NCI-H2171 treated with DMSO at 0.1 percent for 48 hours (cell line): ENCODE results near the gene PPP6R2.

Experiments
- DNase-seq: peaks from one replicate; lab custom pipeline; 2025; lab: John Stamatoyannopoulos, UW

Gene PPP6R2

GRCh38 chr22:50306753-50307749, 36.1 kb upstream of the PPP6R2 start, which contains the start of gene PLXNB2:
TSS of gene PLXNB2 (minus strand) at chr22:50307646. CDS start at chr22:50290584, 17,062 bp downstream.
- peak; percentile 74 for DNase-seq

DNA sequence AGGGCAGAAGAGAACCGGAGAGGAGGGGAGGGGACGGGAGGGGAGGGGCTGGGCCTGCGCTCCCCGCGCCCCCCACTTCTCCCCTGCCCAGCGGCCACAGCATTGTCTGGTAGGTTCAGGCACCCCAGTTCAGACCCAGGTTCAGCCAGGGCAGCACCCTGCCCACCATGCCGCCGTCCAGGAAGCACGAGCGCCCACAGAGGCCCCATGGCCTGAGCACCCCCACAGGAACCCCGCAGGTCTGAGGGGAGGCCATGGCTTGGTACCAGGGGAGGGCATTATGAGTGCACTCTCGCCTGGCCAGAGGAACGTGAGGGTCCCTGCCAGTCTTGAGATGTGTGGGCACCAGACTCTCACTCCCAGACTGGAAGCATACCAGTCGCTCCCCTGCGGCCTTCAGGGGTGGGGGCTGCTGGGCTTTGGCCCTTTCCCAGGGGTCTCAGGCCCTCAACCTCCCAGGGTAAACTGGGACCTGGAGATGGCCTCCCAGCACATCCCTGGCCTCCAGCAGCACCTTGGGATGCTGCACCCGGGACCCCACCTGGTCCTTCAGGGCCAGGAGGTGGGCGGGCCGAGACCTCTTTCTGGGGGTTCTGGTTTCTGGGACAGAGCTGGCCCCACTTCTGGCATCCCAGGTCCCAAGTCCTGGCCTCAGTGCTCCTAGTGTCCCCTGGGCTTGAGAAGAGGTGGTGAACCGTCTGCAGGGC, 35.1 kb upstream of the PPP6R2 start:
- DNase-seq, result no peak

DNA sequence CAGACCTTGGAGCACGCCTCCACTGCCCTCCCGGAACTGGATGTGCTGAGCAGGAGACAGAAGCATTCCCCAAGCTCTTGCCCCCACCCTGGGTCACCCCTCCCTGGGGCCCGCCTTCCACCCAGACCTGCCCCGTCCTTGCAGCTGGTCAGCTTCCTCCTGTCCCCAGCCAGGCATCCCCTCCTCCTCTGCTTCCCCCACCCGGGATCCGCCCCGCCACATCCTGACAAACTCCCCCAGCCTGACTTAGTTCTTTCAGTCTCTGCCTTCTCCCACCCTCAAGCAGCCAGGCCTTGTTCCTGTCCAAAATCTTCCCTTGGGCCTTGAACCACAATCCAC, 34.6 kb upstream of the PPP6R2 start:
- DNase-seq, result no peak

DNA sequence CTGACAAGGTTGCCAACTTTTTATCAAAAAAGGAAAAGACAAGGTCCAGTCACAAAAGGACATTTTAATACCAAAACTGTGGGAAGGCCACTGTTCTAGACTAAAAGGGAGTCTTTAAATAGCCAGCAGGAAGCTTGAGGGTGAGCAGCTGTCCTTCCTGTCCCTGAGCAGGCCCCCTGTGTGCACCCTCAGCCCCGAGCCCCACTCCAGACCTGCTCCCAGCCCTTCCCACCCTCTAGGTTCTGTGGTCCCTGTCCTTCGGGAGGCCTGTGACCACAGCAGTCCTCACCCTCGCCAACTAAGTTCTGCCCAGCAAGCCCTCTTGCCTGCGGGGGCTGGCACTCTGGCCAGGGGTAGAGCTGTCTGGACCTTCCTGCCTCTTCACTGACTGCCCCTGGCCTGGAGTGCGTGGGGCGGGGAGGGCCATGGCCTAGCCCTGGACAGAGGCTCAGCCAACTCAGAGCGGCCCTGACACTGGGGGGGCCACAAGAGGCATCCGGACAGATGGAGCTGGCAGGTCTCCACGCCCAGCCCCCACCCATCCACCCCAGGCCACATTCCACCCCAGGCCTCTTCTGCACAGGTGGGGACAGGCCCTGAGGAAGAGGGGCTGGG, 34.0 kb upstream of the PPP6R2 start:
- no peak for DNase-seq

- DNase-seq, result no peak
Observed at GRCh38 chr22:50309601-50309991, 33.5 kb upstream of the PPP6R2 start.

- DNase-seq, result no peak
Observed at GRCh38 chr22:50310031-50310722, 33.0 kb upstream of the PPP6R2 start.

GRCh38 chr22:50310949-50311444, 32.1 kb upstream of the PPP6R2 start:
- DNase-seq, result no peak

DNA sequence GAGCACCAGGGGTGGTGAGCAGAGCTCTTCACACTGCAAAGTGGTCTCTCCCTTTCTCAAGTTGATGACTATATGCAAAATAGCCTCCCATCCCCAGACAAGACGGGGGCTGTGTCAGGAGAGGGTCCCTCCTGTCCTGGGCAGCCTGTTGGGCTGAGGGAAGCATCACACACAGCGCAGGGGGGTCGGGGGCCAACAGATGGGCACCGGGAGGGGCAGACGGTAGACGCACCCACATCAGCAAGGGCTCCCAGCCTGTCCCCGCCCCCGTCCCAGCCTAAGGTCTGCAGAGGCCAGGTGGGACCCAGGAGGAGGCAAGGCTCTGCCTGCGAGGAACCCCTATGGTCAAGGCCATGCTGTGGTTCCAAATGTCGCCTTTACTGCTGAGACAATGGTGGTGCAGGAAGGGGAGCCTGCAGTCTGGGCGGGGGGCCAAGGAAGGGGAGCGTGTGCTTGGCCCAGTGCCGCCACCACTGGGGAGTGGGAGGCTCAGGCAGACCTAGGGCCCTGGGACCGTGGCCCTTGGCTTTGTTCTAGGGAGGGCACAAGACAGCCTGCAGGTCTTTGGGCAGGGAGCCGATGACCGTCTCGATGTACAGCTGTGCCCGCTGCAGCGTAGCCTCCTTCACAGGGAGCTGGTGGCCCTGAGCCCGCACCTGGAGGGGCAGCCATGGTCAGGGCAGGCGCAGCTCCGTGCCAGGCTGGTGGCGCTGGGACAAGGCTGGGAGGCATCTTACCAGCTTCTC, 31.3 kb upstream of the PPP6R2 start:
- no peak for DNase-seq

DNA sequence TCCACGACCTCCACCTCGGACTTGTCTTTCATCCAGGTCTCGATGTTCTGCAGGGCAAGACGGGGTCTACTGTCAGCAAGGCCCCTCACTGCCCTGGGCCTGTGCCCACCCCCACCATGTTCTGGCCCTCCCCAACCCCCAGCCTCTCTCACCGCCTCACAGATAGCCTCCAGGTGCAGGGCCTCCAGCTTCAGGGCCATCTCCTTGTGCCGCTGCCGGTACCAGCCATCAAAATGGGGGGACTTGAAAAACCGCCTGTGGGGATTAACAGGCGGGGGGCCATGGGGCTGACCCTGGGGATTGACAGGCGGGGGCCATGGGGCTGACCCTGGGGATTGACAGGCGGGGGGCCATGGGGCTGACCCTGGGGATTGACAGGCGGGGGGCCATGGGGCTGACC, 30.8 kb upstream of the PPP6R2 start:
- no peak for DNase-seq

GRCh38 chr22:50313021-50313420, 30.1 kb upstream of the PPP6R2 start:
- no peak for DNase-seq

- no peak for DNase-seq
Observed at GRCh38 chr22:50313600-50313999, 29.5 kb upstream of the PPP6R2 start.

- no peak for DNase-seq
Observed at GRCh38 chr22:50314081-50314454, 29.1 kb upstream of the PPP6R2 start.

DNA sequence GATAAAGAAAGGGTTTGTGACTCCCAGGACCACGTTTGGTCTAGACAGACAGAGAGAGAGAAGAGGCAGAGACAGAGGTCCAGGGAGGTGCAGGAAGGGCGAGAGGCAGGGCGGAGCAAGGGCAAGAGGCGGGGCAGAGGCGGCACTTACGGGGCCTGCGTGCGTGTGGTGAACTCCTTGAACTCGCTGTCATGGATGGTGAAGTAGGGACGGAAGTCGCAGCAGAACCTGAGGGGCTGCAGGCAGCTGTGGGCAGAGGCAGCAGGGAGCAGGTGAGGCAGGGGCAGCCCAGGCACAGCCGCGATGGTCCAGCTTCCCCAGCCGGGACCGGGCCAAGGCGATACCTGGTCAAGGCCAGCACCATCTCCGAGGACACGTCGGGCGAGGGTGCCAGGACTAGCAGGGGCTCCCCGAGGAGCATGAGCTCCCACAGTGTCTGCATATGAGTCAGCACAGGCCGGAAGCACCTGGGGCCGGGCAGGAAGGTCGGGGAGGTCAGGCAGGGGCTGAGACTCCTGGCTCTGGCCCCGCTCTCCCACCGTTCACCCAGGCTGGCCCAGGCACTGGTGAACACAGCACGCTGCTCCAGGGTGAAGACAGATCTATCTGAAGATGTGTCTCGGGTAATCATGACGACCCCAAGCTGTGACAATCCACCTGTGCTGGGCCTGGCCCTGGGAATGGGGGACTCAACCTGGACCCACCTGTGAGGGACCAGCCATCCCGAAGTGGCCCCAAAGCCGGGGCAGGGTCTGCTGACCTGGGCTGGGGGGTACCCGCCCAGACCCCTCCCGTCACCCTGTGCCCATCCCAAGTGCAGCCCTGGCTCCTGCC, 28.5 kb upstream of the PPP6R2 start:
- DNase-seq, result no peak

DNA sequence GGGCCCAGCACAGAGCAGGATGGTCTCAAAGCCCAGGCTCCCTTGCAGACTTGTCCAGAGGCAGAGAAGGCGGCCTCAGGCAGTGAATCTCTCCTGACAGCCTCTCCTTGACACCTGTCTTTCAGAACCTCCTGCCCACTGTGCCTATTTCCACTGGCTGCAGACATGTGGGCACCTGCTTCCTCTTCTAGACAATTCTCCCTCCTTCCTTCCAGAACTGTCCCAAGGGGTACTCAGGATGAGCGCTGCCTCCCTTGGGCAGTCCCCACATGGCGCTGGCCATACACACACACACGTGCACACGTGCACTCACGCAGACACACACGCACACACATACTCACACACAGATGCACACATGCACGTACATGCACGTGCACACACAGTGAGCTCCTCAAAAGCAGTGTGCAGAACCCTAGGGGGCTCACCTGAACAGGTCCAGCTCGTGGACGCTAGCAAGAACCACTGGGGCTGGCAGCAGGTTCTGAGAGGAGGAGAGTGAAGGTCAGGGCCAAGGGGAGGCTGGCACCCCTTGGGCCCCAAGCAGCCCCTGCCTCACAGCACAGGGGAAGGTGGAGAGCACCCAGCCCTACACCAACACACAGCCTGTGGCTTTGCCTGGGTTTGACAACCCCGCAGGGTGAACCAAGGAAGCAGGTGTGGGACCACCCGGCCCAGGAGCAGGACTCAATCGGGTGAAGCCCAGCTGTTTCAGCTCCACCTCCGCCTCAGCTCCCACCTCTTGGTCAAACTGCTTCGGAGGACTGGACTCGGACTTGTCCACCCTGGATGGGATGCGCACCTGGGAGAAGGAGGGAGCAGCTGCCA, 27.6 kb upstream of the PPP6R2 start:
- no peak for DNase-seq

GRCh38 chr22:50316114-50317065, 26.7 kb upstream of the PPP6R2 start:
- no peak for DNase-seq

GRCh38 chr22:50317178-50317577, 25.9 kb upstream of the PPP6R2 start:
- no peak for DNase-seq

DNA sequence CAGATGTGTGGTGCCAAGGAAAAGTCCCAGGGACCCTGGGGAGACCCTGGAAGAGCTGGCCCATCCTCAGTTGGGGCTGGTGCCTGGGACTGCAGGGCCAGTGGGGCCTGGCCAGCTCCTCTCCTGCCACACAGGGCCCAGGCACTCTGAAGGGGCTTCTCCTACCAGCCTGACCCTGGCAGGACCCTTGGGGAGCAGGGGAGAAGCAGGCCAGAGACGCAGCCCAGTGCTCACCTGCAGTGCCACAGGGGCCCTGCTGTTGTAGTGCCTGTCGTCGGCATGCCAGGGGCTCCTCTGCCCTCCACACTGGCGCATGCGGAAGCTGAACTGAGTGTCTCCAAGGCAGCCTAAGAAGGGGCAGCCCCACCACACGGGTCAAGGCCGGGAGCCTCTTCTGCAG, 25.5 kb upstream of the PPP6R2 start:
- DNase-seq, result no peak

DNA sequence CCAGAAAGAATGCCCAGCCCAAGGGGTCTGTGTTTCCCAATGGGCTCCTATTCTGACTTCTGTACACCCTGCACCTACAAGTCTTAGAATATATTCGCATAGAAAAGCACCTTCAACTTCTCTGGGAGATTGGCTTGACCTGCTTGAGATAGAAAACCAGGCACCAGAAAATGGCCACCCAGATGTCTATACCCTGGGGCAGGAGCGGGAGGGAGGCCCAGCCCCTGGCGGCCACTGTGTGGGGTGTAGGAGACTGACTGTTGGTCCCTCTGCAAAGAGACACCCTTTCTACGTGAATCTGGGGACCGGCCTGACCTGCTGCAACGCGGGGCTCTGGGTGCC, 24.8 kb upstream of the PPP6R2 start:
- no peak for DNase-seq
